RWPE2 (cell line): ENCODE results near the gene ASXL3.

ENCODE experiments used
- ATAC-seq: fragments of 200-7000 bp; cut with Tn5 transposase; 3 replicates; pipeline ENCODE4 v1.9.1; 2021; ENCODE audit warnings: low read depth
- DNase-seq: peaks from one replicate; pipeline ENCODE4 v3.0.0-alpha.2; 2020; ENCODE audit warnings: low spot score
- H3K27ac ChIP-seq: fragments of 450-650 bp; 2 replicates; pipeline ENCODE4 v1.5.1; 2017; ENCODE audit warnings: mild to moderate bottlenecking; ENCODE audit not compliant: poor library complexity, severe bottlenecking
- H3K27me3 ChIP-seq: fragments of 250-450 bp; sonication (Bioruptor Pico); 2 replicates; pipeline ENCODE4 v1.5.1; 2021; ENCODE audit warnings: mild to moderate bottlenecking, moderate library complexity; ENCODE audit not compliant: insufficient read depth, poor library complexity, severe bottlenecking
- H3K36me3 ChIP-seq: fragments of 250-450 bp; sonication (Bioruptor Pico); 2 replicates; pipeline ENCODE4 v1.5.1; 2020; ENCODE audit warnings: low read depth, mild to moderate bottlenecking, moderate library complexity
- H3K4me1 ChIP-seq: fragments of 250-450 bp; sonication (Bioruptor Pico); 2 replicates; pipeline ENCODE4 v1.5.1; 2021; ENCODE audit warnings: mild to moderate bottlenecking, moderate library complexity; ENCODE audit not compliant: insufficient read depth, poor library complexity, severe bottlenecking
- H3K4me3 ChIP-seq: fragments of 250-450 bp; sonication (Bioruptor Pico); 2 replicates; pipeline ENCODE4 v1.5.1; 2021; ENCODE audit warnings: mild to moderate bottlenecking, moderate library complexity; ENCODE audit not compliant: severe bottlenecking
- H3K9me3 ChIP-seq: fragments of 250-450 bp; sonication (Bioruptor Pico); 2 replicates; pipeline ENCODE4 v1.5.1; 2021; ENCODE audit warnings: mild to moderate bottlenecking, moderate library complexity; ENCODE audit not compliant: severe bottlenecking
- TF ChIP-seq, protein P1 (sequence below): fragments of 450-650 bp; IDR thresholded peaks from one replicate; pipeline ENCODE4 v1.5.1; 2017; ENCODE audit warnings: mild to moderate bottlenecking, moderate library complexity; ENCODE audit not compliant: poor library complexity, severe bottlenecking

The ASXL3 gene

DNA sequence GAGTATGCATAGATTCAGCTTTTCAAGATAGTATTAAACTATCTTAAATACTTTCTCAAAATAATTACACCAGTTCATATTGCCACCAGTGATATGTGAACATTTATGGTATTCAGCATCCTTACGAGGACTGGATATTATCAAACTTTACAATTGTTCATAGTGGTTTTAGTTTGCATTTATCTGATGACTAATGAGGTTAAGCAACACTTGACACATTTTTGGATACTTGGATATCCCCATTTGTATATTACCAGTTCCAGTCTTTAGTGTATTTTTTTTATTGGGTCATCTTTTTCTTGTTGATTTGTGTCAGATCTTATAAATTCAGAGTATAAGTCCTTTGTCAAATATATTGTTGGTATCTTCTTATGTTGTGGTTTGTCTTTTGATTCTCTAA, 128.4 kb downstream of the ASXL3 start:
- Histone ChIP-seq H3K9me3 (no peaks in the 10 kb centered on the region), H3K27me3 (peaks cover 2% of the 10 kb centered on the region), H3K4me3 (no peak overlapping the region), H3K36me3 (no peaks in the 10 kb centered on the region), H3K27ac (no peak overlapping the region), H3K4me1 (no peaks in the 10 kb centered on the region)
- DNase-seq (no peak), ATAC-seq (no peak)
- TF ChIP-seq, protein P1, sequence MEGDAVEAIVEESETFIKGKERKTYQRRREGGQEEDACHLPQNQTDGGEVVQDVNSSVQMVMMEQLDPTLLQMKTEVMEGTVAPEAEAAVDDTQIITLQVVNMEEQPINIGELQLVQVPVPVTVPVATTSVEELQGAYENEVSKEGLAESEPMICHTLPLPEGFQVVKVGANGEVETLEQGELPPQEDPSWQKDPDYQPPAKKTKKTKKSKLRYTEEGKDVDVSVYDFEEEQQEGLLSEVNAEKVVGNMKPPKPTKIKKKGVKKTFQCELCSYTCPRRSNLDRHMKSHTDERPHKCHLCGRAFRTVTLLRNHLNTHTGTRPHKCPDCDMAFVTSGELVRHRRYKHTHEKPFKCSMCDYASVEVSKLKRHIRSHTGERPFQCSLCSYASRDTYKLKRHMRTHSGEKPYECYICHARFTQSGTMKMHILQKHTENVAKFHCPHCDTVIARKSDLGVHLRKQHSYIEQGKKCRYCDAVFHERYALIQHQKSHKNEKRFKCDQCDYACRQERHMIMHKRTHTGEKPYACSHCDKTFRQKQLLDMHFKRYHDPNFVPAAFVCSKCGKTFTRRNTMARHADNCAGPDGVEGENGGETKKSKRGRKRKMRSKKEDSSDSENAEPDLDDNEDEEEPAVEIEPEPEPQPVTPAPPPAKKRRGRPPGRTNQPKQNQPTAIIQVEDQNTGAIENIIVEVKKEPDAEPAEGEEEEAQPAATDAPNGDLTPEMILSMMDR, result no peak

DNA sequence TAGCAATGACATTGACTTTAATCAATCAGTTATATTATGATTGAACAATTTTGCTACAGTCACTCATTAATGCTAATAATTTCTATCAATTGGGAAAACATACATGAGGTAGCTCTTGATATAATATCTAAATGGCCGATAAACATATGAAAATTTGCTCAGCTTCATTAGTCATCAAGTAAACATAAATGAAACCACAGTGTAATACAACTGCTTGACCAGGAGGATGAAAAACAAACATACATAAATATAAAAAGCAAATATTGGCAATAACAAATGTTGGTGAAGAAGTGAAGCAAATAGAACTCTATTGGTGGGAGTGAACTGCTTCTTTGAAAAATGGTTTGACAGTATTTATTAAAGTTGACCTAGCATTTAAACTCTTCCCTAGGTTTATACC, 130.9 kb downstream of the ASXL3 start:
- DNase-seq, result no peak
- no peaks in the 10 kb centered on the region for H3K9me3 ChIP-seq
- H3K36me3 ChIP-seq, result no peaks in the 10 kb centered on the region
- ATAC-seq, result no peak
- no peak overlapping the region for H3K27ac ChIP-seq
- H3K4me3 ChIP-seq, result no peak overlapping the region
- H3K4me1 ChIP-seq, result no peaks in the 10 kb centered on the region
- peaks cover 2% of the 10 kb centered on the region for H3K27me3 ChIP-seq
- TF ChIP-seq, protein P1, result no peak

DNA sequence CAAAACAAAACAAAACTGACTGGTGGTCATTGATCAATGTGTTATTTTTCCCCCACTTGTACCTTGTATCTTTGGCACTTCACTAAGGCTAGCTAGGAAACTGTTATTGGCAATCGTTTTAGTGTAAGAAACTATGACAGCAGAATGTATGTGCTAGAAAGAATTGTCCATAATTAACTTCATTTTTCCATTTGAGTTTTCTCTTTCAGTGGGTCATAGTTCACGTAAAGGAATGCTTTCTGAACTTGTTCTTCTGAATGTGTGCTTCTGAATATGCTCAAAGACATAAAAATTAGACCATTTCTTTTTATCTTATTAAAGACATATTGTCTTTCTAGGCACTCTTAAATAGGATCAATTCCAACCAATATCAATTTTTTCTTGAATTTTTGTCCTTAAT, 132.2 kb downstream of the ASXL3 start:
- ATAC-seq (no peak), DNase-seq (no peak)
- Histone ChIP-seq H3K4me1 (no peaks in the 10 kb centered on the region), H3K27ac (no peak overlapping the region), H3K9me3 (no peaks in the 10 kb centered on the region), H3K4me3 (no peak overlapping the region), H3K36me3 (no peaks in the 10 kb centered on the region), H3K27me3 (peaks cover 2% of the 10 kb centered on the region)
- TF ChIP-seq, protein P1, result no peak

DNA sequence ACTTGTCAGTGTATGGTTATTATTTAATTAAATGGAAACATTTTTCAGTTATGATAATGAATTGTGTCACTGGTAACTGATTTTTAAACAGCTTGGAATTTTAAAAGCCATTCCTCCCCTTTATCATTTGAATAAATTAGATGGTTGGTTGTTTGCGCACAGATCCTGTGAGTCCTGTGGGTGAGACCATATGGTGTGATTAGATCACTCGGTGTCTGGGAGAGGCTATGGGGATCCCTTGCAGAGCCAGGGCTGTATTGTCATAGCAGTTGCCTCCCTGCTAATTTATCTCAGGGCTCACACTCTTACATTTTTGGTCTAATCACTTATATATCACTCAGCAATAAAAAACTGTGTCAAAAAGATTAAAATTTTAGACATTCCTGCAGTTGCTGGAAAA, 133.5 kb downstream of the ASXL3 start:
- H3K4me1 ChIP-seq, result no peaks in the 10 kb centered on the region
- H3K4me3 ChIP-seq, result no peak overlapping the region
- H3K27me3 ChIP-seq, result peaks cover 2% of the 10 kb centered on the region
- no peak for DNase-seq
- TF ChIP-seq, protein P1, result no peak
- no peak for ATAC-seq
- no peaks in the 10 kb centered on the region for H3K36me3 ChIP-seq
- H3K27ac ChIP-seq, result no peak overlapping the region
- no peaks in the 10 kb centered on the region for H3K9me3 ChIP-seq

DNA sequence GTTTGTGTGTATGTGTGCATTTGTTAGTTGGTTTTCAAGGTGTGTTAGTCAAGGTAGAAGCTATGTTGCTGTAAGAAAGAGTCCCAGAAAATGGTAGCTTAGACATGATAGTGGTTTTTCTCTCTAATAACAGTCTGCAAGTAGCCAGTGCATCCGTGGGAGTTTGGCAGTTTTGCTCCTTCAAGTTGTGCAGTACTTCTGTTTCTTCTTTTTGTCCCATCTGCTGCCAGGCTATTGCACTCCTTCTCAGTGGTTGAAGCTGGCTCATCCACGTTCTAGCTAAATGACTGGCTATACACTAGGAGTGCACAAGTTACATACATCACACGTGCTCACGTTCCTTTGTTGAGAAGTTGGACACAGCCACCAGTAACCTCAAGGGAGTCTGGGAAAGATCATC, 134.7 kb downstream of the ASXL3 start:
- TF ChIP-seq, protein P1, result no peak
- Histone ChIP-seq H3K9me3 (no peaks in the 10 kb centered on the region), H3K4me3 (no peak overlapping the region), H3K36me3 (no peaks in the 10 kb centered on the region), H3K27me3 (peaks cover 2% of the 10 kb centered on the region), H3K4me1 (no peaks in the 10 kb centered on the region), H3K27ac (no peak overlapping the region)
- DNase-seq (no peak), ATAC-seq (no peak)
